Neural cell (in vitro differentiated cells): ENCODE data around the gene ERP44. TPM values are rescaled to one million over a fixed set of nuclear protein-coding genes. Genes with fewer than 3 reads are reported as not detected.
"Not testable (repeated sequence)": the region's sequence is repeated elsewhere in the genome, so short reads cannot be mapped to it uniquely, and the experiment has no call there.

Experiments used
- H2AFZ ChIP-seq: fragments of 200-600, 300-800 bp; sonication (generic), shearing (Covaris generic); 2 replicates; pipeline ENCODE4 v1.6.0; 2014; ENCODE audit warnings: low read depth, mild to moderate bottlenecking, antibody characterized with exemption, low read length, moderate library complexity
- H3F3A ChIP-seq: fragments of 200-600 bp; shearing (Covaris generic); 2 replicates; pipeline ENCODE4 v1.6.1; 2016; ENCODE audit warnings: mild to moderate bottlenecking, moderate library complexity, mixed read lengths, antibody characterized with exemption, low read length; ENCODE audit not compliant: insufficient read depth, poor library complexity, severe bottlenecking
- H3K27ac ChIP-seq: fragments of 200-600, 300-800 bp; sonication (generic), shearing (Covaris generic); 2 replicates; pipeline ENCODE4 v1.5.1; 2014; ENCODE audit warnings: mild to moderate bottlenecking, low read length, moderate library complexity
- H3K27me3 ChIP-seq: fragments of 300-800, 200-600 bp; sonication (generic), shearing (Covaris generic); 2 replicates; pipeline ENCODE4 v1.6.0; 2014; ENCODE audit warnings: mild to moderate bottlenecking, low read depth, low read length, moderate library complexity; ENCODE audit not compliant: insufficient read depth
- H3K36me3 ChIP-seq: fragments of 300-800, 200-600 bp; sonication (generic), shearing (Covaris generic); 2 replicates; pipeline ENCODE4 v1.5.1; 2014; ENCODE audit warnings: mild to moderate bottlenecking, antibody characterized with exemption, low read length, moderate library complexity; ENCODE audit not compliant: insufficient read depth
- H3K4me2 ChIP-seq: fragments of 300-800, 200-600 bp; sonication (generic), shearing (Covaris generic); 2 replicates; pipeline ENCODE4 v1.6.0; 2014; ENCODE audit warnings: mild to moderate bottlenecking, low read length
- H3K4me3 ChIP-seq: fragments of 300-800, 200-600 bp; sonication (generic), shearing (Covaris generic); 2 replicates; pipeline ENCODE4 v1.5.1; 2014; ENCODE audit warnings: mild to moderate bottlenecking, low read length, moderate library complexity
- H3K79me2 ChIP-seq: fragments of 200-600 bp; shearing (Covaris generic); replicated peaks from 2 replicates; pipeline ENCODE4 v1.6.0; 2014; ENCODE audit warnings: mild to moderate bottlenecking, low read length, moderate library complexity; ENCODE audit not compliant: insufficient read depth
- H3K9ac ChIP-seq: fragments of 300-800, 200-600 bp; sonication (generic), shearing (Covaris generic); 2 replicates; pipeline ENCODE4 v1.6.1; 2016; ENCODE audit warnings: mild to moderate bottlenecking, low read length, mixed read lengths
- H3K9me2 ChIP-seq: fragments of 200-600 bp; shearing (Covaris generic); 2 replicates; pipeline ENCODE4 v1.6.1; 2016; ENCODE audit warnings: mild to moderate bottlenecking, low read length, mixed read lengths; ENCODE audit not compliant: insufficient read depth
- H3K9me3 ChIP-seq: fragments of 200-600, 300-800 bp; sonication (generic), shearing (Covaris generic); 2 replicates; pipeline ENCODE4 v1.6.1; 2016; ENCODE audit warnings: mild to moderate bottlenecking, mixed run types, low read length, moderate library complexity, mixed read lengths
- H4K20me1 ChIP-seq: fragments of 200-600 bp; shearing (Covaris generic); 2 replicates; pipeline ENCODE4 v1.6.1; 2016; ENCODE audit warnings: mild to moderate bottlenecking, mixed run types; ENCODE audit not compliant: insufficient read depth
- CTCF ChIP-seq: fragments of 450-650 bp; IDR thresholded peaks from 2 replicates; pipeline ENCODE4 v1.5.1; 2014; ENCODE audit warnings: antibody characterized with exemption, mild to moderate bottlenecking, moderate library complexity; ENCODE audit not compliant: poor library complexity, severe bottlenecking
- EP300 ChIP-seq: fragments of 450-650 bp; conservative IDR thresholded peaks from 2 replicates; pipeline ENCODE4 v1.6.1; 2014; ENCODE audit warnings: antibody characterized with exemption, mild to moderate bottlenecking, moderate library complexity; ENCODE audit not compliant: poor library complexity, severe bottlenecking
- EZH2 ChIP-seq: fragments of 200-600, 300-800 bp; shearing (Covaris generic), sonication (generic); IDR thresholded peaks from 2 replicates; pipeline ENCODE4 v1.6.1; 2014; ENCODE audit warnings: antibody characterized with exemption, low read length, borderline replicate concordance, mild to moderate bottlenecking; ENCODE audit not compliant: insufficient read depth, poor library complexity, severe bottlenecking
- MXI1 ChIP-seq: fragments of 450-650 bp; conservative IDR thresholded peaks from 2 replicates; pipeline ENCODE4 v1.6.1; 2014; ENCODE audit warnings: antibody characterized with exemption, mild to moderate bottlenecking; ENCODE audit not compliant: poor library complexity, severe bottlenecking
- POLR2AphosphoS5 ChIP-seq: IDR thresholded peaks from 2 replicates; pipeline ENCODE4 v1.6.1; 2012
- RAD21 ChIP-seq: fragments of 450-650 bp; conservative IDR thresholded peaks from 2 replicates; pipeline ENCODE4 v1.6.1; 2014; ENCODE audit warnings: antibody characterized with exemption, mild to moderate bottlenecking, moderate library complexity
- REST ChIP-seq: IDR thresholded peaks from 2 replicates; pipeline ENCODE4 v1.6.1; 2012; ENCODE audit warnings: borderline replicate concordance
- SMC3 ChIP-seq: fragments of 450-650 bp; conservative IDR thresholded peaks from 2 replicates; pipeline ENCODE4 v1.6.1; 2014; ENCODE audit warnings: antibody characterized with exemption, mild to moderate bottlenecking, moderate library complexity; ENCODE audit not compliant: poor library complexity
- TAF1 ChIP-seq: IDR thresholded peaks from 2 replicates; pipeline ENCODE4 v1.6.1; 2012; ENCODE audit warnings: low read depth
- polyA plus RNA-seq: library from polyadenylated mRNA; depleted of rRNA; stranded (reverse); fragments of >200 nt; gene quantifications from 2 replicates; pipeline ENCODE4 v1.2.3, GENCODE V29; 2014

Gene ERP44
- polyA plus RNA-seq, 1 donor from 2014 or later: 30.6 TPM

GRCh38 chr9:100136799-100137198 is 38.0 kb upstream of the ERP44 start:
- not testable (repeated sequence) for H3K4me2 ChIP-seq, H4K20me1 ChIP-seq, H3F3A ChIP-seq, H3K9ac ChIP-seq, H3K9me3 ChIP-seq, H3K79me2 ChIP-seq, H3K36me3 ChIP-seq, H2AFZ ChIP-seq, H3K9me2 ChIP-seq, H3K27me3 ChIP-seq, H3K27ac ChIP-seq, H3K4me3 ChIP-seq

- no peak overlapping the region for H3K4me2 ChIP-seq
These were observed 35.9 kb upstream of the ERP44 start for GRCh38 chr9:100134731-100135130.

More at GRCh38 chr9:100134731-100135130, 35.9 kb upstream of the ERP44 start:
- Histone ChIP-seq H3K9ac (no peak overlapping the region), H3K9me3 (no peaks in the 10 kb centered on the region), H4K20me1 (no peaks in the 10 kb centered on the region), H3F3A (no peaks in the 10 kb centered on the region), H3K27me3 (no peaks in the 10 kb centered on the region), H3K79me2 (no peaks in the 10 kb centered on the region), H2AFZ (no peak overlapping the region), H3K36me3 (no peaks in the 10 kb centered on the region), H3K27ac (no peak overlapping the region), H3K9me2 (no peaks in the 10 kb centered on the region), H3K4me3 (no peak overlapping the region)
- TF ChIP-seq SMC3 (no peak), EP300 (no peak), TAF1 (no peak), POLR2AphosphoS5 (no peak), CTCF (no peak), MXI1 (no peak), EZH2 (no peak), REST (no peak), RAD21 (no peak)
